Liver (tissue), 9 donors: Measurements from ENCODE around the gene ARHGEF26. TPM values are rescaled to one million over a fixed set of nuclear protein-coding genes. Genes with fewer than 3 reads are reported as not detected.

Source experiments
- DNase-seq: peaks from one replicate; pipeline ENCODE4 v3.0.0-alpha.2; 2017; ENCODE audit warnings: low spot score
- H3K27ac ChIP-seq, 2 donors: one replicate each; pipeline ENCODE4 v1.7.0; 2013; ENCODE audit warnings: inconsistent platforms in 2 of 2, low read length in 2 of 2, control low read depth in 1 of 2, low read depth in 1 of 2, mild to moderate bottlenecking in 1 of 2
- H3K27me3 ChIP-seq, 4 donors: one replicate each; pipeline versions ENCODE4 v1.6.1 to v1.7.0; 2013; ENCODE audit warnings: low read length in 3 of 4, inconsistent platforms in 1 of 4, mild to moderate bottlenecking in 1 of 4, moderate library complexity in 1 of 4; ENCODE audit not compliant: control insufficient read depth in 4 of 4, insufficient read depth in 4 of 4
- H3K36me3 ChIP-seq, 4 donors: one replicate each; pipeline versions ENCODE4 v1.6.1 to v1.7.0; 2013; ENCODE audit warnings: low read length in 3 of 4, mild to moderate bottlenecking in 3 of 4, low read depth in 1 of 4, moderate library complexity in 1 of 4; ENCODE audit not compliant: control insufficient read depth in 4 of 4, insufficient read depth in 3 of 4
- H3K4me1 ChIP-seq, 4 donors: one replicate each; pipeline versions ENCODE4 v1.6.1 to v1.7.0; 2013; ENCODE audit warnings: low read length in 3 of 4, mild to moderate bottlenecking in 3 of 4, moderate library complexity in 1 of 4; ENCODE audit not compliant: control insufficient read depth in 4 of 4, insufficient read depth in 4 of 4
- H3K4me3 ChIP-seq, 3 donors: one replicate each; pipeline versions ENCODE4 v1.6.1 to v1.7.0; 2013; ENCODE audit warnings: low read length in 3 of 3, control low read depth in 1 of 3, low read depth in 1 of 3, mild to moderate bottlenecking in 1 of 3
- H3K9ac ChIP-seq, 2 donors: one replicate each; pipeline ENCODE4 v1.7.0; 2013; ENCODE audit warnings: low read length in 2 of 2, mild to moderate bottlenecking in 2 of 2, moderate library complexity in 2 of 2, control low read depth in 1 of 2, low read depth in 1 of 2
- H3K9me3 ChIP-seq, 4 donors: one replicate each; pipeline versions ENCODE4 v1.6.1 to v1.7.0; 2013; ENCODE audit warnings: low read length in 3 of 4; ENCODE audit not compliant: control insufficient read depth in 4 of 4
- FOXA1 ChIP-seq: IDR thresholded peaks from 2 replicates; pipeline ENCODE4 v1.6.1; 2016; ENCODE audit warnings: antibody characterized with exemption
- FOXA2 ChIP-seq: IDR thresholded peaks from 2 replicates; pipeline ENCODE4 v1.6.1; 2016; ENCODE audit warnings: antibody characterized with exemption
- GABPA ChIP-seq, 2 donors: IDR thresholded peaks in 1 of 2; conservative IDR thresholded peaks in 1 of 2; 2 replicates each; pipeline ENCODE4 v1.6.1; 2016; ENCODE audit warnings: antibody characterized with exemption in 2 of 2, mild to moderate bottlenecking in 1 of 2, moderate library complexity in 1 of 2
- HNF4G ChIP-seq: IDR thresholded peaks from 2 replicates; pipeline ENCODE4 v1.6.1; 2016; ENCODE audit warnings: antibody characterized with exemption
- JUND ChIP-seq, 2 donors: IDR thresholded peaks; 2 replicates each; pipeline ENCODE4 v1.6.1; 2016; ENCODE audit warnings: antibody characterized with exemption in 2 of 2
- NR2F2 ChIP-seq: IDR thresholded peaks from 2 replicates; pipeline ENCODE4 v1.6.1; 2016; ENCODE audit warnings: antibody characterized with exemption
- RAD21 ChIP-seq, 2 donors: IDR thresholded peaks; 2 replicates each; pipeline ENCODE4 v1.6.1; 2016; ENCODE audit warnings: antibody characterized with exemption in 2 of 2, mild to moderate bottlenecking in 2 of 2
- RXRA ChIP-seq, 2 donors: IDR thresholded peaks; 2 replicates each; pipeline ENCODE4 v1.6.1; 2017 to 2018; ENCODE audit warnings: antibody characterized with exemption in 2 of 2, mild to moderate bottlenecking in 1 of 2
- SP1 ChIP-seq: IDR thresholded peaks from 2 replicates; pipeline ENCODE4 v1.6.1; 2018; ENCODE audit warnings: antibody characterized with exemption, mild to moderate bottlenecking
- TAF1 ChIP-seq: conservative IDR thresholded peaks from 2 replicates; pipeline ENCODE4 v1.6.1; 2016; ENCODE audit warnings: antibody characterized with exemption, mild to moderate bottlenecking
- YY1 ChIP-seq: IDR thresholded peaks from 2 replicates; pipeline ENCODE4 v1.6.1; 2016; ENCODE audit warnings: antibody characterized with exemption, mild to moderate bottlenecking
- WGBS: extraction: QIAGEN DNeasy Blood & Tissue Kit; methylation state at CpG from one replicate; pipeline ENCODE4 v1.1.7; 2013; 5-methylcytosine and 5-hydroxymethylcytosine counted together
- polyA plus RNA-seq, 2 donors: library from polyadenylated mRNA; stranded (reverse) in 1 of 2; unstranded in 1 of 2; fragments of 200-250 nt in 1 of 2; fragments of >200 nt in 1 of 2; fragmentation: Nextera tagmentation in 1 of 2; extraction: Ambion mirVana in 1 of 2; gene quantifications; one replicate each; pipeline versions ENCODE4 v1.2.1 to v1.2.3, GENCODE V29; 2013 to 2015
- total RNA-seq, 2 donors: library from RNA; depleted of rRNA; stranded (reverse); fragments of >200 nt; gene quantifications; one replicate each; pipeline ENCODE4 v1.2.3, GENCODE V29; 2014
- TF ChIP-seq, protein P1 (sequence below): IDR thresholded peaks from 2 replicates; pipeline ENCODE4 v1.6.1; 2016; ENCODE audit warnings: antibody characterized with exemption
- TF ChIP-seq, protein P2 (sequence below): IDR thresholded peaks from 2 replicates; pipeline ENCODE4 v1.6.1; 2016; ENCODE audit warnings: antibody characterized with exemption, mild to moderate bottlenecking
- donor health status: healthy.
- donor health status: healthy.
- donor health status: healthy.
- donor health status: healthy.
- donor health status: healthy.

ARHGEF26 gene
- total and polyA plus RNA-seq, 4 donors = 1.4 to 27.9 (median 18.7) TPM

DNA sequence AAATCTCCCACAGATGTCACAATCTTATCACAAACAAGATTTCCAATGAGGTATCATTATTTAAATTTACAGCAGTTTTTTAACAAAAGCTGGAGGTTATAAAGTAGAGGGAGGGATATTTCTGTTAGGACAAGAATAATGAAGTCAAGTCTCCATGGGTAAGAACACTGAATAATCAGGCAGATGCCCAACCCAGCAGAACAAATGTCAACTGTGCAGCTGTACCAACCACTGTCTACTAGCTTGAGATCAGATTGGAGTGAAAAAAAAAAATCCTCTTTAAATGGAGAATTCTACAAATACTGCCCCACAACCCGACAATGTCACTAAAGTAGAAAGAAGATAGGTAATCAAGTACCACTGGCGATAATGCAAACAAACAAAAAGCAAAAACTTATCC lies 172.8 kb downstream of the ARHGEF26 start:
- WGBS = 97% methylated on average over 2 of the region's 2 CpGs
- no peak overlapping the region for H3K27ac ChIP-seq
- H3K9ac ChIP-seq = no peak overlapping the region
- DNase-seq = no peak
- H3K4me3 ChIP-seq = no peak overlapping the region
- TF ChIP-seq YY1 (no peak), NR2F2 (no peak), JUND (IDR thresholded peaks at IDR 0.05) (no peak)
- H3K4me1 ChIP-seq = no peaks in the 10 kb centered on the region
- H3K27me3 ChIP-seq = no peaks in the 10 kb centered on the region
- H3K36me3 ChIP-seq = peaks cover 4 to 52% (median 40%) of the 10 kb centered on the region in 4 donors
- H3K9me3 ChIP-seq = no peaks in the 10 kb centered on the region

DNA sequence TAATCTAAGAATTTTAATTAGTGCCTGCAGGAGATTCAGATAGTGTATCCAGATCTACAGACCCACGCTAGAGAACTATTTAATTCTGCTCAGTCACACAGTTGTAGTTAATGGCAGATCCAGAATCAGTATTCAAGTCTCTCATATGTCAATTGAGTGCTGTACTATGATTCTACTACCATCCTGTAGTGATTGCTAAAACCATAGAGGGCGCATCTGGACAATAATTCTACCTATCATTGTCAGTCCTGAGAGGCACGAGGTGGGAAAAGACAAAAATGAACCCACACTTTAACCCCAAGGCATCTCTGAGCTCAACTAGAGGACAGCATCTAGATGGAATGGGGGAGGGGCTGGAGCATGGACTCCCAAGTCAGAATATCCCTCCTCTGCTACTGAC lies 180.4 kb downstream of the ARHGEF26 start:
- Histone ChIP-seq H3K36me3 (peaks cover 10 to 71% (median 59%) of the 10 kb centered on the region in 4 donors), H3K4me1 (no peaks in the 10 kb centered on the region), H3K9ac (no peak overlapping the region), H3K4me3 (no peak overlapping the region), H3K27ac (no peak overlapping the region), H3K9me3 (no peaks in the 10 kb centered on the region), H3K27me3 (no peaks in the 10 kb centered on the region)
- 96% methylated on average over 3 of the region's 3 CpGs for WGBS
- no peak for DNase-seq
- TF ChIP-seq NR2F2 (no peak), RAD21 (IDR thresholded peaks at IDR 0.05) (no peak), GABPA (IDR thresholded peaks at IDR 0.05 in 1 of 2, conservative IDR thresholded peaks at IDR 0.05 in 1 of 2) (no peak), SP1 (no peak), RXRA (IDR thresholded peaks at IDR 0.05) (no peak), FOXA1 (no peak), JUND (IDR thresholded peaks at IDR 0.05) (no peak), HNF4G (no peak), YY1 (no peak)
- TF ChIP-seq, protein P1, sequence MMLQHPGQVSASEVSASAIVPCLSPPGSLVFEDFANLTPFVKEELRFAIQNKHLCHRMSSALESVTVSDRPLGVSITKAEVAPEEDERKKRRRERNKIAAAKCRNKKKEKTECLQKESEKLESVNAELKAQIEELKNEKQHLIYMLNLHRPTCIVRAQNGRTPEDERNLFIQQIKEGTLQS = no peak

DNA sequence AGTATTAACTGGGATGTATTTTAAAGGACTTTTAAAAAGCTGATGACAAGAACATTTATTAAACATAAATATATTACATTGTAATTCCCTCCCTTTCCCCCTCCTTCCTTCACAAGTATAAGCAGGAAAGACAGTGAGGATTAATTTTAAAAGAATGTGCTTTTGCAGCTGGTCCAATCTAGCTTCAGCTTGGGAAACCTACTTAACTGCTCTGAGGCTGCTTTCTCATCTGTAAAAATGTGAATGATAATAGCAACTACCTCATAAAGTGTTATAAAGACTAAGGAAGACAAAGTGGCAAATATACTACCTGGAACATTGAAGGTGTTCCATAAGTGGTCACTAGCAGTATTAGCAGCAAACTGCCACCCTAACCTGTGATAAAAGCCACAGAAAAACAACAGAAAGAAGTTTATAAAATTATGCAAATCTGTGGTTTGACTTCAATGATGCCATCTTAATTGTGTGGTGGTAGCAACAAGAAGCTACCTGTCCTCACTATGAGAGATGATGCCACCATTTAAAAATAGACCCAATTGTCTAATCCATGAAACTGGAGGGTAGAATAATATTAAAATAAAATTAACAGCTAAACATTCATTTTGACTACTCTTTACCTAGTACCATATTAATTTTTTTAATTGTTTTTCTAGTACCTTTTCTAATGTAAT lies 183.1 kb downstream of the ARHGEF26 start:
- no peaks in the 10 kb centered on the region for H3K9me3 ChIP-seq
- H3K27ac ChIP-seq = no peak overlapping the region
- no peak for DNase-seq
- no peaks in the 10 kb centered on the region for H3K4me1 ChIP-seq
- H3K27me3 ChIP-seq = no peaks in the 10 kb centered on the region
- TF ChIP-seq YY1 (no peak), SP1 (no peak), FOXA2 (no peak), RAD21 (IDR thresholded peaks at IDR 0.05) (no peak), TAF1 (no peak)
- no peak overlapping the region for H3K4me3 ChIP-seq
- H3K36me3 ChIP-seq = peaks cover 5 to 72% (median 54%) of the 10 kb centered on the region in 4 donors
- H3K9ac ChIP-seq = no peak overlapping the region

DNA sequence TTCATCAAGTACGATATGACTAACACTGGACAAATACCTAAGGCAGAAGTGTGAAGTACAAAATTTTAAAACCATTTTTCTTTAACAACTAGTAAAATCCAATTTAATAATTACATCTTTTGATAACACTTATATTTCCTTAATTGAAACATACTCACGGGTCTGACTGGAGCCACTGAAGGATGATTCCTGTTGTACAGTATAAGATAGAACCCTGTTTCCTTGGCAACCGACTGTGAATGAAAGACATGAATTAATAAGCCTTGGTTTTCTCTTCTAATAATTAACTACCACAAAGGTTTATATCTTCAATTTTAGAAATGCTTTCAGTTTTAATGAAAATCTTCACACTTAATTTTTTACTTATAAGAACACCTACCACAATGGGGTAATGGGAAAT lies 183.7 kb downstream of the ARHGEF26 start:
- TF ChIP-seq, protein P1 = no peak
- TF ChIP-seq RXRA (IDR thresholded peaks at IDR 0.05) (no peak), RAD21 (IDR thresholded peaks at IDR 0.05) (no peak), HNF4G (no peak), GABPA (IDR thresholded peaks at IDR 0.05 in 1 of 2, conservative IDR thresholded peaks at IDR 0.05 in 1 of 2) (no peak), FOXA1 (no peak), JUND (IDR thresholded peaks at IDR 0.05) (no peak), NR2F2 (no peak), TAF1 (no peak), SP1 (no peak)
- TF ChIP-seq, protein P2, sequence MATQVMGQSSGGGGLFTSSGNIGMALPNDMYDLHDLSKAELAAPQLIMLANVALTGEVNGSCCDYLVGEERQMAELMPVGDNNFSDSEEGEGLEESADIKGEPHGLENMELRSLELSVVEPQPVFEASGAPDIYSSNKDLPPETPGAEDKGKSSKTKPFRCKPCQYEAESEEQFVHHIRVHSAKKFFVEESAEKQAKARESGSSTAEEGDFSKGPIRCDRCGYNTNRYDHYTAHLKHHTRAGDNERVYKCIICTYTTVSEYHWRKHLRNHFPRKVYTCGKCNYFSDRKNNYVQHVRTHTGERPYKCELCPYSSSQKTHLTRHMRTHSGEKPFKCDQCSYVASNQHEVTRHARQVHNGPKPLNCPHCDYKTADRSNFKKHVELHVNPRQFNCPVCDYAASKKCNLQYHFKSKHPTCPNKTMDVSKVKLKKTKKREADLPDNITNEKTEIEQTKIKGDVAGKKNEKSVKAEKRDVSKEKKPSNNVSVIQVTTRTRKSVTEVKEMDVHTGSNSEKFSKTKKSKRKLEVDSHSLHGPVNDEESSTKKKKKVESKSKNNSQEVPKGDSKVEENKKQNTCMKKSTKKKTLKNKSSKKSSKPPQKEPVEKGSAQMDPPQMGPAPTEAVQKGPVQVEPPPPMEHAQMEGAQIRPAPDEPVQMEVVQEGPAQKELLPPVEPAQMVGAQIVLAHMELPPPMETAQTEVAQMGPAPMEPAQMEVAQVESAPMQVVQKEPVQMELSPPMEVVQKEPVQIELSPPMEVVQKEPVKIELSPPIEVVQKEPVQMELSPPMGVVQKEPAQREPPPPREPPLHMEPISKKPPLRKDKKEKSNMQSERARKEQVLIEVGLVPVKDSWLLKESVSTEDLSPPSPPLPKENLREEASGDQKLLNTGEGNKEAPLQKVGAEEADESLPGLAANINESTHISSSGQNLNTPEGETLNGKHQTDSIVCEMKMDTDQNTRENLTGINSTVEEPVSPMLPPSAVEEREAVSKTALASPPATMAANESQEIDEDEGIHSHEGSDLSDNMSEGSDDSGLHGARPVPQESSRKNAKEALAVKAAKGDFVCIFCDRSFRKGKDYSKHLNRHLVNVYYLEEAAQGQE = no peak
- H3K27ac ChIP-seq = no peak overlapping the region
- H3K4me1 ChIP-seq = no peaks in the 10 kb centered on the region
- H3K36me3 ChIP-seq = peaks cover 5 to 68% (median 49%) of the 10 kb centered on the region in 4 donors
- no peaks in the 10 kb centered on the region for H3K9me3 ChIP-seq
- no peaks in the 10 kb centered on the region for H3K27me3 ChIP-seq
- H3K9ac ChIP-seq = no peak overlapping the region
- no peak for DNase-seq
- 97% methylated on average over 3 of the region's 3 CpGs for WGBS
- no peak overlapping the region for H3K4me3 ChIP-seq
